HEK293 (cell line): Measurements from ENCODE around the gene BRDT.

Experiments
- CTCF ChIA-PET: fragments of 350-600 bp; formaldehyde crosslinking; extraction: SDS; loops from one replicate; lab custom pipeline; 2021; ENCODE audit warnings: antibody characterized with exemption; lab: Yijun Ruan, JAX
- POLR2A ChIA-PET: fragments of 300-600 bp; formaldehyde crosslinking; extraction: SDS; loops from one replicate; lab custom pipeline; 2020; ENCODE audit warnings: antibody characterized with exemption, inconsistent platforms; lab: Yijun Ruan, JAX
- H3K27ac ChIP-seq: fragments of 200-500 bp; sonication (Bioruptor generic); 2 replicates; pipeline ENCODE4 v1.5.1; 2014; ENCODE audit warnings: low read depth, low read length, control low read depth, inconsistent platforms; ENCODE audit errors: extremely low read depth
- H3K36me3 ChIP-seq, 2 experiments: fragments of 200-500 bp in 1 of 2; sonication (Bioruptor generic) in 1 of 2; 1 replicate in 1 of 2; 2 replicates in 1 of 2; pipeline ENCODE4 v1.5.1; 2014 to 2017; ENCODE audit warnings: inconsistent platforms in 2 of 2, low read length in 2 of 2; ENCODE audit not compliant: control insufficient read depth in 2 of 2, insufficient read depth in 1 of 2
- H3K4me1 ChIP-seq: fragments of 200-500 bp; sonication (Bioruptor generic); 2 replicates; pipeline ENCODE4 v1.5.1; 2014; ENCODE audit warnings: mild to moderate bottlenecking, low read length, inconsistent platforms; ENCODE audit not compliant: control insufficient read depth, insufficient read depth
- H3K4me3 ChIP-seq: 2 replicates; pipeline ENCODE4 v1.5.1; 2011; ENCODE audit warnings: low read depth, mild to moderate bottlenecking, control low read depth, low read length, moderate library complexity
- H3K9me3 ChIP-seq: fragments of 200-500 bp; sonication (Bioruptor generic); 2 replicates; pipeline ENCODE4 v1.5.1; 2014; ENCODE audit warnings: low read depth, low read length, inconsistent platforms; ENCODE audit not compliant: control insufficient read depth, insufficient read depth
- BCL11B ChIP-seq: fragments of 450-650 bp; formaldehyde crosslinking; IDR thresholded peaks from 2 replicates; pipeline ENCODE4 v1.5.1; 2016; ENCODE audit warnings: low read depth, missing biosample characterization, missing genetic modification characterization
- PATZ1 ChIP-seq: fragments of 450-650 bp; formaldehyde crosslinking; IDR thresholded peaks from 2 replicates; pipeline ENCODE4 v1.5.1; 2016; ENCODE audit warnings: missing biosample characterization, missing genetic modification characterization
- PRDM10 ChIP-seq: fragments of 450-650 bp; formaldehyde crosslinking; IDR thresholded peaks from 2 replicates; pipeline ENCODE4 v1.5.1; 2016; ENCODE audit warnings: missing biosample characterization, missing genetic modification characterization
- SETDB1 ChIP-seq: IDR thresholded peaks from one replicate; pipeline ENCODE4 v1.6.1; 2017; ENCODE audit warnings: mild to moderate bottlenecking, low read length, moderate library complexity, mixed read lengths; ENCODE audit not compliant: insufficient read length
- SP3 ChIP-seq: fragments of 450-650 bp; formaldehyde crosslinking; IDR thresholded peaks from 2 replicates; pipeline ENCODE4 v1.5.1; 2016; ENCODE audit warnings: missing biosample characterization, missing genetic modification characterization
- ZBTB8A ChIP-seq: fragments of 450-650 bp; formaldehyde crosslinking; IDR thresholded peaks from 2 replicates; pipeline ENCODE4 v1.5.1; 2016; ENCODE audit warnings: missing biosample characterization, missing genetic modification characterization
- ZNF140 ChIP-seq: fragments of 450-650 bp; formaldehyde crosslinking; IDR thresholded peaks from 2 replicates; pipeline ENCODE4 v1.5.1; 2016; ENCODE audit warnings: missing biosample characterization, missing genetic modification characterization
- ZNF155 ChIP-seq: fragments of 450-650 bp; formaldehyde crosslinking; IDR thresholded peaks from 2 replicates; pipeline ENCODE4 v1.5.1; 2016; ENCODE audit warnings: missing biosample characterization, missing genetic modification characterization
- ZNF239 ChIP-seq: fragments of 450-650 bp; formaldehyde crosslinking; IDR thresholded peaks from 2 replicates; pipeline ENCODE4 v1.5.1; 2016; ENCODE audit warnings: missing biosample characterization, missing genetic modification characterization
- ZNF26 ChIP-seq: fragments of 450-650 bp; formaldehyde crosslinking; IDR thresholded peaks from 2 replicates; pipeline ENCODE4 v1.5.1; 2016; ENCODE audit warnings: missing biosample characterization, missing genetic modification characterization
- ZNF362 ChIP-seq: fragments of 450-650 bp; formaldehyde crosslinking; IDR thresholded peaks from 2 replicates; pipeline ENCODE4 v1.5.1; 2016; ENCODE audit warnings: missing biosample characterization, missing genetic modification characterization
- ZNF416 ChIP-seq: fragments of 450-650 bp; formaldehyde crosslinking; IDR thresholded peaks from 2 replicates; pipeline ENCODE4 v1.5.1; 2016; ENCODE audit warnings: missing biosample characterization, missing genetic modification characterization
- ZNF449 ChIP-seq: fragments of 450-650 bp; formaldehyde crosslinking; IDR thresholded peaks from 2 replicates; pipeline ENCODE4 v1.5.1; 2017; ENCODE audit warnings: missing biosample characterization, mild to moderate bottlenecking, missing genetic modification characterization, moderate library complexity
- ZNF580 ChIP-seq: fragments of 450-650 bp; formaldehyde crosslinking; IDR thresholded peaks from 2 replicates; pipeline ENCODE4 v1.5.1; 2016; ENCODE audit warnings: missing biosample characterization, missing genetic modification characterization
- ZNF692 ChIP-seq: fragments of 450-650 bp; formaldehyde crosslinking; IDR thresholded peaks from 2 replicates; pipeline ENCODE4 v1.5.1; 2016; ENCODE audit warnings: missing biosample characterization, missing genetic modification characterization
- ZNF76 ChIP-seq: fragments of 450-650 bp; formaldehyde crosslinking; IDR thresholded peaks from 2 replicates; pipeline ENCODE4; 2016; ENCODE audit warnings: low read depth, missing biosample characterization, missing genetic modification characterization, borderline replicate concordance
- ZNF785 ChIP-seq: fragments of 450-650 bp; formaldehyde crosslinking; IDR thresholded peaks from 2 replicates; pipeline ENCODE4 v1.5.1; 2016; ENCODE audit warnings: missing biosample characterization, missing genetic modification characterization
- ZNF830 ChIP-seq: fragments of 450-650 bp; IDR thresholded peaks from 2 replicates; pipeline ENCODE4 v1.5.0; 2018; ENCODE audit warnings: missing biosample characterization, missing genetic modification characterization, low read depth, mild to moderate bottlenecking, moderate library complexity
- ZSCAN30 ChIP-seq: fragments of 450-650 bp; IDR thresholded peaks from 2 replicates; pipeline ENCODE4 v1.5.1; 2018; ENCODE audit warnings: missing biosample characterization, mild to moderate bottlenecking, missing genetic modification characterization, moderate library complexity

Gene BRDT

GRCh38 chr1:91916046-91916445 lies 33.2 kb upstream of the BRDT start:
- H3K36me3 ChIP-seq, result no peaks in the 10 kb centered on the region
- no peaks in the 10 kb centered on the region for H3K9me3 ChIP-seq
- H3K4me3 ChIP-seq, result no peak overlapping the region
- POLR2A ChIA-PET, result no interaction called here
- no peak overlapping the region for H3K27ac ChIP-seq
- TF ChIP-seq ZNF239 (no peak), ZNF362 (no peak), ZNF140 (tag by site-specific recombination) (no peak), SP3 (tag by site-specific recombination) (no peak), ZNF785 (tag by site-specific recombination) (no peak), ZNF580 (no peak), PATZ1 (tag by site-specific recombination) (no peak), ZBTB8A (tag by site-specific recombination) (no peak), ZNF692 (tag by site-specific recombination) (no peak), ZNF155 (tag by site-specific recombination) (no peak), ZSCAN30 (no peak), ZNF449 (tag by site-specific recombination) (no peak), ZNF76 (tag by site-specific recombination) (no peak), PRDM10 (tag by site-specific recombination) (no peak), ZNF26 (tag by site-specific recombination) (no peak), BCL11B (tag by site-specific recombination) (no peak), ZNF830 (tag by site-specific recombination) (no peak), ZNF416 (tag by site-specific recombination) (no peak), SETDB1 (no peak)
- no peaks in the 10 kb centered on the region for H3K4me1 ChIP-seq
- CTCF ChIA-PET, result interaction anchor here (0.6 kb wide), 1 partner anchor 27 kb away, joined by 3 read pairs; no protein-coding TSS in a partner anchor
